DMS79 treated with DMSO at 0.1 percent for 48 hours (cell line): ENCODE results near the gene FGF4.

Source experiments
- DNase-seq: peaks from one replicate; lab custom pipeline; 2025; lab: John Stamatoyannopoulos, UW

FGF4 gene

GRCh38 chr11:69807106-69807815 is 32.1 kb upstream of the FGF4 start:
- DNase-seq, result no peak

DNA sequence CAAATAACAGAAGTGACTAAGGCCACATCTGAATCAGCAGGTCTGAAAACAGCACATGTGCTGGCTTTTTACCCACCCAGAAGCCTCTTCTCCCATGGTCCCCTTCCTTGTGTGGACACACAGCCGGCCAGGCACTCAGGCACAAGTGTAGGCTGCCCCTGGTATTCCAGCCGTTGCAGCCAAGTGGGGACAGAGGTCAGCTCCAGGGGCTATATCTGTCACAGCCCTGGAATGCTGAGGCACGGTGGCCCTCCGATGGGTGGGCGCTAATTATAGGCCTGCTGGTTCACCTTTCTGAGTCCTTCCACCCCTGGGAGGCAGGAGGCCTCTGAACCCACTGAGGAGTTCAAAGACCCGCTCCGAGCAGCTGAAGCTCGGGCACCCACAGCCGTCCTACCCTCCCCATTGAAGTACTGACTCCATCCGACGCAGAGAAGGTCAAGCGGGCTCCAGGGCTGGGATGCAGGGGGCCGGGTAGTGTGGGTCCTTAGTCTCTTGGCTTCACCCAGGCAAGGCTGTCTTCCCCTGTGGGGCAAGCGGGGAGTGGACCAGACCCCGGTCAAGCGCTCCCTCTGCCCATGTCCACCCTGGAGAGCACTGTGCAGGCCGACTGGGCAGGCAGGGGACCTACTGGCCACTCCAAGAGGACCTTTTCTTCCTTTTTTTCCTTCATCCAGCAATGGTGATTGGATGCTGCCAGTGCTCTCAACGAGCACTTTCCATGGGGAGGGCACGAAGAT is 29.8 kb upstream of the FGF4 start:
- no peak for DNase-seq

DNA sequence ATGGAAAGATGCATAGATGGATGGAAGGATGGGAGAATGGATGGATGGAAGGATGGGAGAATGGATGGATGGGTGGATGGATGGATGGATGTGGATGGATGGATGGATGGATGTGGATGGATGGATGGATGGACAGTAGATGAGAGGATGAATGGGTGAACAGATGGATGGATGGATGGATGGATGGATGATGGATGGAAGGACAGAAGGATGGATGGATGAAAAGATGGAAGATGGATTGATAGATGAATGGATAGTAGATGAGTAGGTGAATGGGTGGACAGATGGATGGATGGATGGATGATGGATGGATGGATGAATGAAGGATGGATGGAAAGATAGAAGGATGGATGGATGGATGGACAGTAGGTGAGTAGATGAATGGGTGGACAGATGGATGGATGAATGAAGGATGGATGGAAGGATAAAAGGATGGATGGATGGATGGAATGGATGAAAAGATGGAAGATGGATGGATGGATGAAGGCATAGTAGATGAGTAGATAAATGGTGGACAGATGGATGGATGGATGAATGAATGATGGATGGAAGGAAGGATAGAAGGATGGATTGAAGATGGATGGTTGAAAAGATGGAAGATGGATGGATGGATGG is 28.6 kb upstream of the FGF4 start:
- DNase-seq, result no peak

GRCh38 chr11:69803022-69803421 is 27.9 kb upstream of the FGF4 start:
- no peak for DNase-seq

DNA sequence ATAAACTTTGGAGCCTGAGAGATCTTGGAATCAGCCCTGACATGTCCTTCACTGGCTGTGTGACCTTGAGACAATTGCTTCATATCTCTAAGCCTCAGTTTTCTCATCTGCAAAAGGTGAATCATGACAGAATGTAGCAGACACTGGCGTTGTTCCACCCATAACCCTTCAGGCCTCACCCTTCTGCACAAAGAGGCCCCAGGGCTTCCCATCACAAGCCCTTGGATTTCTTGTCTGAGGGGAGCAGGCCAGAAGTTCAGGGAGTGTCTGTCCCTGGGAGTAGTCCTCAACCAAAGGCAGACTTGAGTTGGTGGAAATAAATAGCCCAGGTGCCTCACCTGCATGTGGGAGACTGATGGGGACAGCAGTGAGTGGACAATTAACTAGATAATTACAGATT is 27.4 kb upstream of the FGF4 start:
- DNase-seq, result no peak

DNA sequence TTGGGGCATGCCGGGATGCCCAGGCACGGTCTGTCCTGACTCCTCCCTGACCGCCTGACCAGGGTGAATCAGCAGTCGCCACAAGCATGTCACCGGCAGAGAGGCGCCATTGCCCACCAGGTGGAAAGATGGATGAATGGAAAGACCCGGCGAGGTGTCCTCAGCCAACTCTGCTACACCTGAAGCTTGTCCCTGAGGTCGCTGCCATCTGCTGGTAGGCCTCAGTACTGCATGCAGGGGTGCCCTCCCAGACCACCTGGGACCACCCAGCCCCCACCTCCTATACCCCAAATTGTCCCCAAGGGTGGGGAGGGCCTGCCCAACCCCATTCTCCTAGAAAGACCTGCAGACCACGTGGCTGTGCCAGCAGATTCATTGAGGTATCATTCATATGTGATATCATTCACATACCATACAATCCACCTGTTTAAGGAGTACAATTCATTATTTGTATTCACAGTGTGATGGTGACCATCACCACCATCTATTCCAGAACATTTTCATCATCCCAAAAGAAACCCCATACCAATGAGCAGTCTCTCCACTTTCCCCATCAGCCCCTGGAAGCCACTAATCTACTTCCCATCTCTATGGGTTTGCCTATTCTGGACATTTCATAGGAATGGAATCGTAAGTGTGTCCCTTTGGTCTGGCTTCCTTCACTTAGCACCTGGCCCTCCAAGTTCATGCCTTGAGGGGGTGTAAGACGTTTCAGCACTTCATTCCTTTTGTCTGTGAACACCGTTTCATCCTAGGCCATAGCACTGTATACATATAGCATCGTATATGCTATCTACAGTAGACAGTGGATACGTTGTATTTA is 26.6 kb upstream of the FGF4 start:
- DNase-seq, result no peak

- no peak for DNase-seq
These were observed 25.1 kb upstream of the FGF4 start for GRCh38 chr11:69800278-69800677.

DNA sequence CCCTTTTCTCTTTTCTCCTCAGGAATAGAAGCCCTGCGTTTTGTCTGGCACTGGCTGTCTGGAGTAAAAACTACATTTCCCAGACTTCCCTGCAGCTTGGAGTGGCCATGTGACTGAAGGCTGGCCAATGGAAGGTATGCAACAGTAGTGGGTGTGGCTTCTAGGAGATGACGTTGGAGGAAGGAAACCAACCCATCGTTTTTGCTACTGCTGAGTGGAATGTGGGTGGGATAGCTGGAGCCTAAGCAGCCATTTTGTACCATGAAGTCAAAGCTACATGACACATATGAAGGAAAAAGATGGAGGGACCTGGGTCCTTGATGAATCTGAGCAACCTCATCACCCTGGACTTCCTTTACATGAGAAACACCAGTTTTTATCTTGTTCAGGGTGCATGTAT is 24.4 kb upstream of the FGF4 start:
- DNase-seq, result no peak

DNA sequence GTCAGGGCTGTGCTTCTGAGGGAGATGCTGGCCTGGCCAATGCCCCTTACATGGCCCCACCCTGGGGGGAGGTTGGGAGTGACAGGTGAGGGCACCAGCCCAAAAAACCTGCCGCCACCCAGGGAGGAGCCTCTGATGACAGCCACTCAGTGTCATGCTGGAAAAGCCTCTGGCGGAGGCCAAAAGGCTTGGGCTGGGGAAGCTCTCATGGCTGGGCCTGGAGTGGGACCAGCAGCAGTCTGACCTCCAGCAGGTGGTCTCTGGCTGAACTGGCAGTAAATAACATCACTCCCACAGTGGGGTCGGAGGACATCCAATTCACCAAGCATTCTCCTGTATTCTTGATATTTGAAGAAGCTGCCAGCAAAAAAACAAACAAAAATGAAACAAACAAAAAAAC is 24.0 kb upstream of the FGF4 start:
- no peak for DNase-seq

- no peak for DNase-seq
These were observed 22.8 kb upstream of the FGF4 start for GRCh38 chr11:69797737-69798528.

GRCh38 chr11:69797156-69797555 is 22.0 kb upstream of the FGF4 start:
- no peak for DNase-seq

- DNase-seq, result no peak
These were observed 20.9 kb upstream of the FGF4 start for GRCh38 chr11:69796063-69796462.

GRCh38 chr11:69791276-69792180 is 16.4 kb upstream of the FGF4 start:
- no peak for DNase-seq

- no peak for DNase-seq
These were observed 13.8 kb upstream of the FGF4 start for GRCh38 chr11:69788956-69789355.

- no peak for DNase-seq
These were observed 12.8 kb upstream of the FGF4 start for GRCh38 chr11:69787906-69788305.

DNA sequence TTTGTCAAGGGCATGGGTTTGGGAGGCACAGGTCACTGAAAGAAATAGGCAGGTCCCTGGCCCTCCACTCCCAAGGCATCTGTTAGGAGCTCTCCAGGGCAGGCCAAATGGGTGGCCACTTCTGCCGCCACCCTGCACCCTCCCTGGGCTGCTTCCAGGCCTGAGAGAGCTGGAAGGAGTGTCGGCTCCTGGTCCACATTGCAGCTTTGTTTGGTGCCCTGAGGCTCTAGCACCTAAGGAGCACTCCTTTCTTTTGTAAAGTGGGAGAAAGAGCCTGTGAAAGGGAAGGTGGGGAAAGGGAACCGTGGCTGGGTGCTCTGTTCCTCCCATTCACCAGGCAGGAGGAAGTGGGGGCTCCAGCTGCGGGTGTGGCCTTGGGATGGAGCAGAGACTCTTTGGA is 12.3 kb upstream of the FGF4 start:
- no peak for DNase-seq

DNA sequence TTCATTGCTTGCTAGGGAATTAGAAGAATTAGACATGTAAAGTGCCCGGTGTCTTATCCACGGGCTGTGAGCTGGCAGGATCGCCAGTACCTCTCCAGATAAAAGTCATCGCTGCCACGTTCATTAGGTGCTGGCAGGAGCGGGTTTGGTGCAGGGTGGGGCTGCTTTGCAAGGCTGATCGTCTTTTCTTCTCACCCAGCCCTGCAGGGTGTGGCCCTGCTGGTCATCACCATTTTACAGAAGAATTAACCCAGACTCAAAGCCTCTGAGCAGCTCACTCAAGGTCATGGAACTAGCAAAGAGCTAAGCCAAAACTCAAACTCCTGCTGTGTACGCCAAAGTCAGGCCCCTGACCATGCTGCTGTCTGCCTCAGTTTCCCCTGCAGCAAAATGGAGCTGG is 6.1 kb upstream of the FGF4 start:
- DNase-seq, result no peak

DNA sequence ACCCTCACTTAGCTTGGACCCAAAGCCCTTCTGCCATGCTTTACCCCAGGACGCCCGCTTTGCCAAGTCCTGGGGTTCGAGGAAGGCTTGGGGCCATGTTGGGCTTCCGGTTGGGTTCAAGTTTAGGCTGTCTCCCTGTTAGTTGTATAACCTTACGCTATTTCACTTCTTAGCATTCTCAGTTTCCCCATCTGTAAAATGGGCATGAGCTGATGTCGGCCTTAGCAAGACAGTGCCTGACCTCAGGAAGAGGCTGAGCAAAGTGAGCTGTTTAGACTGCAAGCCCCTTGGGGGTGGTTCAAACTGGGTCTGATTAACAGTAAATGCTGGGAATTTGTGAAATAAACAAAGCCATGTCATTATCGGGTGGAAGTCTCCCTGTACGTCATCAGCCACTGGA is 3.2 kb upstream of the FGF4 start:
- no peak for DNase-seq

GRCh38 chr11:69774354-69775162 is 583 bp downstream of the FGF4 start:
- no peak for DNase-seq
